HCT116 (cell line): ENCODE results near the gene CBL. TPM values are rescaled to one million over a fixed set of nuclear protein-coding genes. Genes with fewer than 3 reads are reported as not detected.
"Not testable (repeated sequence)": the region's sequence is repeated elsewhere in the genome, so short reads cannot be mapped to it uniquely, and the experiment has no call there.

Source experiments
- ATAC-seq: fragments of 200-7000 bp; cut with Tn5 transposase; 2 replicates; pipeline ENCODE4 v1.9.1; 2020; ENCODE audit warnings: mild to moderate bottlenecking, moderate library complexity
- BruUV-seq: library from RNA; stranded (reverse); fragments of 400-500 nt; replicated peaks from 2 replicates; lab custom pipeline; 2021; lab: Mats Ljungman, UMichigan
- CTCF ChIA-PET: fragments of 300-600 bp; sonication (Branson Sonifier 250); formaldehyde crosslinking; loops from one replicate; lab custom pipeline; 2021; ENCODE audit warnings: antibody characterized with exemption; lab: Charles Lee
- POLR2A ChIA-PET: fragments of 300-600, 350-600 bp; sonication (Branson Sonifier 250); formaldehyde crosslinking; loops from one replicate; lab custom pipeline; 2021; ENCODE audit warnings: antibody characterized with exemption; lab: Charles Lee
- RAD21 ChIA-PET, 2 experiments: fragments of 300-600 bp; sonication (Branson Sonifier 250); formaldehyde crosslinking; loops; one replicate each; lab custom pipeline; 2023; ENCODE audit warnings: low total read pairs in 2 of 2; ENCODE audit not compliant: uncharacterized antibody in 2 of 2, unreplicated experiment in 2 of 2, low non-redundant PET in 1 of 2; lab: Charles Lee
- DNase-seq: peaks from one replicate; pipeline ENCODE4 v3.0.0-alpha.2; 2010; ENCODE audit warnings: low read depth, low spot score
- H2AFZ ChIP-seq: fragments of 200-600 bp; shearing (Covaris generic), sonication (generic); 2 replicates; pipeline ENCODE4 v1.6.1; 2017; ENCODE audit warnings: low read depth, mixed run types, mixed read lengths, antibody characterized with exemption, low read length; ENCODE audit not compliant: poor library complexity, severe bottlenecking
- H3K27ac ChIP-seq: 2 replicates; pipeline ENCODE4 v1.5.1; 2012; ENCODE audit warnings: low read depth, low read length
- H3K27me3 ChIP-seq: fragments of 200-600 bp; sonication (generic); 2 replicates; pipeline ENCODE4 v1.6.1; 2016; ENCODE audit warnings: mixed run types, low read length, mixed read lengths; ENCODE audit not compliant: insufficient read depth
- H3K36me3 ChIP-seq, 2 experiments: fragments of 200-500 bp in 1 of 2; fragments of 200-600 bp in 1 of 2; sonication (Bioruptor generic) in 1 of 2; sonication (generic) in 1 of 2; 2 replicates each; pipeline versions ENCODE4 v1.5.1 to v1.6.1; 2014 to 2016; ENCODE audit warnings: low read length in 2 of 2, inconsistent platforms in 1 of 2, mixed read lengths in 1 of 2, mixed run types in 1 of 2; ENCODE audit not compliant: insufficient read depth in 2 of 2, control insufficient read depth in 1 of 2
- H3K4me1 ChIP-seq, 2 experiments: fragments of 200-600 bp in 1 of 2; sonication (generic) in 1 of 2; 2 replicates each; pipeline versions ENCODE4 v1.5.1 to v1.6.1; 2012 to 2017; ENCODE audit warnings: low read length in 2 of 2, inconsistent platforms in 1 of 2, mild to moderate bottlenecking in 1 of 2, mixed read lengths in 1 of 2, mixed run types in 1 of 2, moderate library complexity in 1 of 2; ENCODE audit not compliant: insufficient read depth in 2 of 2, control insufficient read depth in 1 of 2
- H3K4me2 ChIP-seq: fragments of 200-600 bp; sonication (generic); 2 replicates; pipeline ENCODE4 v1.6.1; 2017; ENCODE audit warnings: mixed run types, low read length, mixed read lengths
- H3K4me3 ChIP-seq, 2 experiments: fragments of 200-600 bp in 1 of 2; sonication (generic) in 1 of 2; replicated peaks in 1 of 2; 2 replicates each; pipeline ENCODE4 v1.5.1; 2011 to 2016; ENCODE audit warnings: low read length in 2 of 2, control low read depth in 1 of 2, low read depth in 1 of 2, mild to moderate bottlenecking in 1 of 2, mixed read lengths in 1 of 2, mixed run types in 1 of 2
- H3K79me2 ChIP-seq: fragments of 200-600 bp; sonication (generic); 2 replicates; pipeline ENCODE4 v1.6.1; 2017; ENCODE audit warnings: mild to moderate bottlenecking, mixed run types, low read length, moderate library complexity, mixed read lengths; ENCODE audit not compliant: insufficient read depth
- H3K9ac ChIP-seq: fragments of 200-600 bp; sonication (generic); 2 replicates; pipeline ENCODE4 v1.6.1; 2016; ENCODE audit warnings: low read length, mixed read lengths
- H3K9me2 ChIP-seq: fragments of 200-600 bp; sonication (generic), shearing (Covaris generic); 2 replicates; pipeline ENCODE4 v1.6.1; 2017; ENCODE audit warnings: mixed run types, mild to moderate bottlenecking, moderate library complexity; ENCODE audit not compliant: insufficient read depth
- H3K9me3 ChIP-seq, 2 experiments: fragments of 200-500 bp in 1 of 2; fragments of 200-600 bp in 1 of 2; sonication (Bioruptor generic) in 1 of 2; sonication (generic) in 1 of 2; 2 replicates each; pipeline ENCODE4 v1.6.1; 2014 to 2017; ENCODE audit warnings: low read length in 2 of 2, mixed read lengths in 2 of 2, inconsistent platforms in 1 of 2, low read depth in 1 of 2, mild to moderate bottlenecking in 1 of 2, mixed run types in 1 of 2, moderate library complexity in 1 of 2; ENCODE audit not compliant: control insufficient read depth in 1 of 2, insufficient read depth in 1 of 2
- H4K20me1 ChIP-seq: fragments of 200-600 bp; sonication (generic), shearing (Covaris generic); 2 replicates; pipeline ENCODE4 v1.6.1; 2017; ENCODE audit warnings: mixed run types, mild to moderate bottlenecking, moderate library complexity; ENCODE audit not compliant: insufficient read depth
- ATF3 ChIP-seq: IDR thresholded peaks from 2 replicates; pipeline ENCODE4 v1.6.1; 2012
- CBX3 ChIP-seq: IDR thresholded peaks from 2 replicates; pipeline ENCODE4 v1.6.1; 2012; ENCODE audit warnings: low read depth
- POLR2AphosphoS5 ChIP-seq: IDR thresholded peaks from 2 replicates; pipeline ENCODE4 v1.6.1; 2011; ENCODE audit warnings: mild to moderate bottlenecking, low read depth, low read length, moderate library complexity
- YY1 ChIP-seq: IDR thresholded peaks from 2 replicates; pipeline ENCODE4 v1.6.1; 2011; ENCODE audit warnings: low read length, low read depth, moderate library complexity, mild to moderate bottlenecking; ENCODE audit not compliant: insufficient replicate concordance; ENCODE audit errors: extremely low read depth
- ZBTB33 ChIP-seq: IDR thresholded peaks from 2 replicates; pipeline ENCODE4 v1.6.1; 2011; ENCODE audit warnings: mild to moderate bottlenecking, low read length, moderate library complexity; ENCODE audit not compliant: insufficient replicate concordance; ENCODE audit errors: extremely low read depth
- ZNF274 ChIP-seq: fragments of 200-500 bp; sonication (Bioruptor generic); IDR thresholded peaks from 2 replicates; pipeline ENCODE4 v1.6.1; 2014; ENCODE audit warnings: mild to moderate bottlenecking, low read depth, low read length, inconsistent platforms
- intact Hi-C: fragments of 100-400 bp; cut with micrococcal nuclease; formaldehyde crosslinking; loops from 2 replicates; pipeline ENCODE4 v1.10.0; 2022
- total RNA-seq: library from RNA; stranded (reverse); gene quantifications from one replicate; pipeline ENCODE4 v1.2.1, GENCODE V29; 2021; ENCODE audit not compliant: unreplicated experiment

Gene CBL
- total RNA-seq, 1 experiment from 2014 or later = 31.1 TPM

GRCh38 chr11:119181677-119182412 is 24.3 kb upstream of the CBL start (continued):
- TF ChIP-seq ZNF274 = no peak
- no peak for TF ChIP-seq YY1
- TF ChIP-seq ATF3 = no peak
- no peak for TF ChIP-seq CBX3
- TF ChIP-seq ZBTB33 = no peak
- TF ChIP-seq POLR2AphosphoS5 = no peak

GRCh38 chr11:119184399-119184798 is 21.7 kb upstream of the CBL start:
- POLR2A ChIA-PET, H3K79me2 ChIP-seq, H4K20me1 ChIP-seq, H3K27ac ChIP-seq, H3K9ac ChIP-seq, H3K9me2 ChIP-seq, intact Hi-C loops, BruUV-seq, RAD21 ChIA-PET, H3K36me3 ChIP-seq, H3K4me3 ChIP-seq, DNase-seq, ATAC-seq, H2AFZ ChIP-seq, H3K27me3 ChIP-seq, H3K4me1 ChIP-seq, H3K9me3 ChIP-seq, CTCF ChIA-PET, H3K4me2 ChIP-seq: not testable (repeated sequence)
